Putamen (tissue), 1 donor: Measurements from ENCODE around the gene THOC6.

ENCODE experiments used
- DNase-seq: peaks from one replicate; pipeline ENCODE4 v3.0.0-alpha.2; 2016; ENCODE audit warnings: low spot score

THOC6 gene

DNA sequence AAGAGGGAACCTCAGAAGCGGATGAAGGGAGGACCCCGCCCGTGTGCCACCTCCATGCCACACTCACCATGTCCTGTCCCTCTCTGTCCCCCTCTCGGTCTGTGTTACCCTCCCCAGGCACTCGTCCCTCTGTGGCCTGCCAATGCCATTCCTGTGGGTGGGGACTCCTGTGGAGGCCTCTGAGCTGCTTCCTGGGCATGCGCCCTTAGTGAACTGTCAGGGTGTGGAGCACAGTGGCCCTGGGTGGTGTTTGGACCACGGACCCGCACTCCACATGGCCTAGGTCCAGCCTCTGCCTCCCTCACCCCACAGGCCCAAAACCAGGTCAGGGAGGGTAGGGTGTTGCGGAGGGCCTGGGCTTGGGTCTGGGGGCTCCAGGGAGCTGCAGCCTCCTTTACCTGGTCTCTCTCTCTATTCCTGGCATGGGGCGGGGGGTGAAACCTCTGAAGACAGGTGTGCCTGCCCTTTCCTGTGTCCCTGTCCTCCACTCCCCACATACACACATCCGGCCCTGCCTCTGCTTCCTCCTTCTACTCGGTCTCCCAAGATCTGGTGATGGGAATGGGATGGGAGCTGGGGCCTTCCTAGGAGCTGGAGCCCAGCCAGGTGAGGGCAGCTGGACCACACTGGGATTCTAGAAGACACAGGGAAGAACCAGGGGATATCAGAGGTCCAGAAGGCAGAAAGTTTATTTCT is 32.1 kb upstream of the THOC6 start:
- no peak for DNase-seq

DNA sequence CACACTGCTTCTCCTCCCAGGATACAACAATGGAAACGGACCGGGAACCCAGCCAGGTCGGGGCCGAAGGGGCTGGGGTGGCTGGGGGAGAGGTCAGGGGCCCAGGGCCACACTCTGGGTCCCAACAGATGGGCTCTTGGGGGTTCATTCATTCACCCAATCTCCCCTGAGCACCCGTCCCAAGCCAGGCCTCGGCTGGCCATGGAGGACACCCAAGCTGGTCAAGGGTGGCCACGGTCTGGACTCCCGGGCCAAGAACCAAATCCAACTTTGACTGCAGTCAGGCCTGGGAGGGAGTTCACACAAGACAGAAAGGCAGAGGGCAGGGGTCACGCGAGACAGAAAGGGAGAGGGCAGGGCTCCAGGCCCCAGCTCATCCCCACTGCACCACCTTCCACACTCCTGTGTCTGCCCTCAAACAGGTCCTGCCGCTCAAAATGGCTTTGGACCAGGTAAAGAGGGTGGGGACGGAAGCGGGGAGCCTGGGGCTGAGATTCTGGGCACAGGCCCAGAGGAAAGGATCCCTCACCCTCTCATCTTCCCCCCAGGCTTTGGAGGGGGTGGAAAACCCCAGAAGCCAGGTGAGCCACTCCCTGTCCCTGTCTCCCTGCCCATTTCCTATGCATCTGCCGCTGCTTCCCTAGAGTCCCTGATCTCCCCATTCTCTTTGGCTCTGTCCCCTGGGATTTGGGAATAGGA is 31.3 kb upstream of the THOC6 start:
- DNase-seq, result no peak

DNA sequence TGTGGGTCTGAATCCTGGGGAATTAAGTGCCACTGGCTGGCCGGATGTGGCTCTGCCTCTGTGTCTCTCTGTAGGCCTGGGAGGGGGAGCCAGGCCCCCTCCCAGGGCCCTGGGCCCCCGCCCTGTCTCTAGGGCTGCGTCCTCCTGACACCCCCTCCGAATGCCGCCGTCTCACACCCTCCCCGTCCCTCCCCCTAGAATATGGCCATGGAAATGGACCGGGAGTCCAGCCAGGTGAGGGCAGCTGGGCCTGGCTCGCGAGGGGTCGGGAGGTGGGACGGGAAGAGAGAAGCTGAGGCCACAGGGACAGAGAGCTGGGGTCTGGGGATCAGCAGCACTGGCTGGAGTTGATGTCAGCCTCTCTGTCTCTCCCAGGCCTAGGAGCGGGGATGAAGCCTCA is 27.5 kb upstream of the THOC6 start:
- no peak for DNase-seq

DNA sequence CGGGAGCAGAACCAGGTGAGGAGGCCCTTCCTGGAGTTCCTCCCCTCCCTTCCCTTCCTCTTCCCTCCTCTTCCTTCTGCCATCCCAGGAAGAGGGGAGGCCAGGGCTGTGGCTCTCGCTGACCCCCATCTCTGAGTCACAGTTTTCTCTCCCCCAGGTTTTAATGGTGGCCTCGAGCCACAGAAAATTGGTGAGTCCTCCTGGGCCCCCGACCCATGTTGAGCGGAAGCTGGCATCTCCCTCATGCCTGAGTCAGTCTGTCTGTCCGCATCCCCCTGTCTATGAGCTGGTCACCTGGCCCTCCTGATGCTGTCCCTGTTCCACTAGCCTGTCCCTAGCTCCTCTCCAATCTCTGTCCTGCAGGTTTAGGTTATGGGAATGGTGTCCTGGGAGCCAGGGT is 23.9 kb upstream of the THOC6 start:
- no peak for DNase-seq

DNA sequence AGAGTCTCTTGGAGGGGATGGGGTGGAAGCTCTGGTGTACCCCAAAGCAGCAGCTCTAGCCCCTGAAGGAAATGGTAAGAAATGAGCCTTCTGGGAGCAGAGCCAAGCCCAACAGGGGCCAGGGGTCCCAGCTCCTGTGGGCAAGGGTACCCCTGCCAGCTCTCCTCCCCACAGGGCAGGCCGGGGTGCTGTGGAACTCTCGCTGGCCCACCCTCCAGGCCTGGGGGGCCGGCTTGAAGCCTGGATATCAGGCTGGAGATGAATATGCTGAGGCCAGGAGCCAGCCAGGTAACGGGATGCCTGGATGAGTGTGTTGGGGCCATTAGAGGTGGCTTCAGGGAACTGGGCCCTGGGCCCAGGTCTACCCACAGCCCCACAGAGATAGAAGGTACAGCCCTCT is 23.3 kb upstream of the THOC6 start:
- no peak for DNase-seq

DNA sequence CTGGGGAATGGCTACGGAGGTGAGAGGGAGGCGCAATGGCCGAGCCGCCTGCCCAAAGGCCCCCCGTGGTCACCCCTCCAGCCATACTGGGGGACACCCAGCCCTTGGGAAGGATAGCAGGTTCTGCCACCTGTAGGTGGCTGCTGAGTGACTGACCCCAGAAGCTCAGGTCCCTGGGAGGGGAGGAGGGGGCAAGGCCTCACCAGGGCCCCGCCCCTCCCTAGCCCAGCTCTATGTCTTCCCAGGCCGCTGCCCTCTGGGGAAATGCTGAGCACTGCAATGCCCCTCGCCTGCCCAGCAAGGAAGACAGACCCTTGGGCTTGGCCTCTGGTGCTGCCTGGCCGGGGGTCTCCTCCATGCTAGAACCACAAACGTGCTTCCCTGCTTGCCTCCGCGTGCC is 22.5 kb upstream of the THOC6 start:
- DNase-seq, result no peak

DNA sequence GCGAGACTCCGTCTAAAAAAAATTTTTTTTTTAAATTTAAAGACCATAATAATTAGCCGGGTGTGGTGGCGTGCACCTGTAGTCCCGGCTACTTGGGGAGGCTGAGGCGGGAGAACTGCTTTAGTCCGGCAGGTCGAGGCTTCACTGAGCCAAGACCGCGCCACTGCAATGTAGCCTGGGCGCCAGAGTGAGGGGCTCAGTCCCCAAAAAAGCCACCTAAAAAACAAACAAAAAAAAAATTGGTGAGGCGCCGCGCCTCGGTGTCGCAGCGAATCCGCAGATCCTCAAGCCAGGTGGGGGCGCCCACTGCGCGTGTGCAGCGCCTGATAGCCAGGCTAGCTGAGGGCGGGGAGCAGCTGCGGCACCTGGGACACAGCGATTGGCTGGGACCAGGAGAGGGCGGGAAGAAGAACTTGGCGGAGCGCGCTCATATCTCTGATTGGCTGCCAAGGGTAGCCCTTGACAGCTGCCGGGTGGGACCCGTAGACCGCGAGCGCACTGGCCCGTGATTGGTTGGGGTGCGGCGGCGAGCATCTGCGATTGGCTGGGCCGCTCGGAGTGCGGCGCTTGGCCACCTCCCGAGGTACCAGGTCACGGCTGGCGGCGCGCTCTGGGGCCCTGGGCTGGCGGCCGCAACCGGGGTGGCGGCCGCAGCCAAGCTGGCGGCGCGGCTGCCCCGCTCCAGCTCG is 20.1 kb upstream of the THOC6 start:
- peak; percentile 98 for DNase-seq

DNA sequence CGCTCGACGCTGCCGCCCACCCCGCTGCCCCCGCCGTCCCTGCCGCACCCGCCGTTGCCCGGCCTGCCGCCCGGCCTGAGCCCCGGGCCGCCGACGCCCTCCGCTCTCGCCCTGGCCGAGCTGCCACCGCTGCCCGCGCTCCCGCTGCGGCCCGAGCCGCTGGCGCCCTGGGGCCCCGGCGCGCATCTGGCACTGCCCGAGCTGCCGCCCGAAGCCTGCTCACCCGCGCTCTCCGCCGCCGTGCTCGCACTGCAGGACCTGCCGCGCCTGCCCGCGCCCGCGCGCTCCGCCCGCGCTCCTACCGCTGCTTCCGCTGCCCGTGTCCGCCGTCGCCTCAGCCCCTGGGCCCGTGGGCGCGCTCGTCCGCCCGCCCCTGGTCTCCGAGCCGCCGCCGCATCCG is 19.5 kb upstream of the THOC6 start:
- no peak for DNase-seq

DNA sequence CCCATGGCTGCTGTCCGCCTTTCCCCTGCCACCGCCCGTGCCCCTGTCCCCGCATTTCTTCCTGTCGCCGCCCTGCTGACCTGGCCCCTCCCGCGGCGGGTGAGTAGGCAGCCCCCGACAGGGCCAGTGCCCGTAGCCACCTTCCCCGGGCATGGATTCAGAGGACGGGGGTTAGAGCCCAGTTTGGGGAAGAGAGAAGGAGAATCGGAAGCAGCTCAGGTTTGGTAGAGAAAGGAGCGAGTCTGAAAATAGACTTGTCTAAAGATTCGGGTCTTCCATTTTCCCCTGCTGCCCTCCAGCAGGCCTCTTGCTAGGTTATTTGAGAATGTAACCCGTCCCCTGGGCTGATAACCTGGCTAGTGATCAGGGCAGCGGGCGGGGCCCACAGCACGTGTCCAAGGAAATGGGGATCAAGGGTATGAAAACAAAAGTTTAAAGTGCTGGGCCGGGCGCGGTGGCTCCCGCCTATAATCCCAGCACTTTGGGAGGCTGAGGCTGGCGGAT is 19.0 kb upstream of the THOC6 start:
- no peak for DNase-seq

DNA sequence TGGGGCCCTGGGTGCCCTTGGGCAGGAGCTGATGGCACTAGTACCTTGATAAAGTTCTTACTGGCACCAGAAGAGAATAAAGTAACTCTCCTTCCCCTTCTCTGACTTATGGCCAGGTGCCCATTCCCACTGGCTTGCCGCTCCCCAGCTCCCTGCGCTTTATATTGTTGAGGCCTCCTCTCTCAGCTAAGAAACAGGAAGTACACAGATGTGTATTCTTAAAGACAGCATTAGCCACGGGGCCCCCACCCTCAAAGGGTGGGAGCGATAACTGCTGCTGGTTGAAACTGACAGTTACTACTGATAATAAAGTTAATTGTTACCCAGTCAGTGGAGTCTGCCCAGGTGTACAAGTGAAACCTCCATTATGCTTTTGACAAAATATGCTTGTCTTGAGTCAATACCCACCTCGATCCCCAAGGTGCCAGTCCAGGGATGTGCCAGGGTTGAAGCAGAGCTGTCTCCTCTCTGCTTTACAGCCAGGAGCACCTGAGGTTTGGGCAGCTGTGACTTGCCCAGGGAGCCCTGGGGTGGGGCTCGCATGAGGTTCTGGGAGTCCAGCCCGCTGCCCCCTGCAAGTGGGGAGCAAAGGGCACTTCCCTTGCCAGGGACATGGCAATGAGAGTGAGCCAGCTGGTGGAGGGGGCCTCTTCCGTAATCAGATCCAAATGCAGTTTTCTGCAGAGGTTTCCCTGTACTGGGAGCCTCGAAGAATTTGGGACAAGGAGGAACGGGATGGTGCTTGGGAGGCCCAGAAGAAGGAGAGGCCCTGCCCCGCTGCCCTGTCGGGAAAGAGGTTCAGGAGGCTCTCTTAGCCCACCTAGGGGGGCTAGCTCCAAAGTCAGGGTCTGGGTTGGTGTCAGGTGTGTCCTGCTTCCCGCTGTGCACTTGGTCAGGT is 16.5 kb upstream of the THOC6 start:
- DNase-seq, result no peak

DNA sequence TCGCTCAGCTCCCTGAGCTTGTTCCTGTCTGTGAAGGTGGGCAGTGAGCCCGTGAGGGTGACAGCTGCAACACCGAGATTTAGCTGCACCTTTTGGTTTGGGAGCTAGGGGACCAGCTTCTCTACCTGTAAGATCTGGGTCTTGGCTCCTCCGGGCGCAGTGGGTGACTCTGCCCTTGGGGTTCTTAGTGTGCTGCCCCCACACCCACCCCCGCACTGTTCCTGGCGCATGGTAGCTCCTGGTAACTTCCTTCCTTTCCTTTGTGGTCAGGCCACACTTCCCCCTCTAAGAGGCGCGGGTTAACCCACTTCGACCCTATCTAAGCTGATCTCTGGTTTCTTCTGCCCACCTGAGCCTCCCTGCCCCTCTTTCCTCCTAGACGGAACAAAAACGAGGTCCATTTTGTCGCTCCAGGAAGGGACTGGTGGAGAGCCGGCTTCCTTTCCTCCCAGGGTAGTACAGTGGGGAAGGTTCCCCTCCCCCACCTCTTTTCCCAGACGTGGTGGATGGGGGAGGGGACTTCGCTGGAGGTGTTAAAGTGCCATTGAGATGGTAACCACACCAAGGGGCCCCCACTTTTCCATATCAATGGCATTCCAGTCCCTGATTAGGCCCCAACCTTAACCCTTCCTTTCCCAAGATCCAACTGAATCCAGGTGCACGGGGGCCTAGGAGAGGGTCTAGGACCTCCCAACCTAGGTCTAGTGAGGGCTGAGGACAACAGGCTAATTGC is 15.7 kb upstream of the THOC6 start:
- no peak for DNase-seq

DNA sequence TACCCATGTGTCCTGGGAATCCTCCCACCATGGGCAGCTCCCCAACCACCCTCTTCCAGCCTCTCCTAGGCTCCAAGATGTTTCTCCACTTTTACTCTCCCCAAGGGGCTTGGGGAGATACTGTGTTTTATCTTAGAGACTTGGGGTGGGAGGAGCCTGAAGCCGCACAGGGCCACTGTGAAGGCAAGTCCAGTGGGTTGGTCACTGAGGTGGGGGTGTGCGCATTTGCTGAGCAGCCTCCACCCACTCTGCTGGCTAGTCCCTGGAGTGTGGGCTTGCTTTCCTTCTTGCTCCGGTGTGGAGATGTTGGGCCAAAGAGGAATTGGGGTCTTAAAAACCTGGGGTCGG is 15.2 kb upstream of the THOC6 start:
- DNase-seq, result no peak

DNA sequence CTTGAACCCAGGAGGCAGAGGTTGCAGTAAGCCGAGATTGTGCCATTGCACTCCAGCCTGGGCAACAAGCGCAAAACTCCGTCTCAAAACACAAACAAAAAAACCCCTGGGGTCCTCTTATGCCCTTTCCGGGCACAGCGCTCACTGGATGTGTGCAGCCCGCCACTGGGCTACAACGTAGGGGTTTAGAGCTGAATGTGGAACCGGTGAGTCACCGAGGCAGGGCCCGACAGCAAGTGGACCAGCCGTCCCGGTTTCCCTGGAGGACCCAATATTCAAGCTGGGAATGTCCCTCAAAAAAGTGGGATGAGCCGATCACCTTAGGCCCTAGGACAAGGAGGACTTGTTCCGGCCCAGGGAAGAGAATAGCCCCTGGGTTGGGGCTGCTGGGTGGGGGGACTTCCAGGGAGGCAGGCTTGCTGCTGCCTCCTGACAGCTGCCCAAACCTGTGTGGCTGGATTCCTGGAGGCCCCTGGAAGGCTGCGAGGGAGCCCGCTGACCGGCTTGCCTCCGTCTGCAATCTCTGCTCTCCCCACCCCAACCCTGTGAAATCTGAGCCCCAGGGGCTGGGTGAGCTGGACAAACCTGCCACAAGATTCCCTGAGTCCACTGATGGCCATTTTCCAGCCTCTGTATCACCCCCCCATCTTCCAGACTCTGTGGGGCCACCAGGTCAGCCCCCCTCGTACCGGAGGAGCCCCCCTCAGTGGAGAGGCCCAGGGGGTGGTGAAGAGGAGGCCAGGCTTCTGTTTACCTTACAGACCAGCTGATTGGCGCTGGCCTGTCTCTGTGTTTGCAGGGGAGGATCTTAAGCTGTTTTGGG is 14.1 kb upstream of the THOC6 start:
- no peak for DNase-seq

DNA sequence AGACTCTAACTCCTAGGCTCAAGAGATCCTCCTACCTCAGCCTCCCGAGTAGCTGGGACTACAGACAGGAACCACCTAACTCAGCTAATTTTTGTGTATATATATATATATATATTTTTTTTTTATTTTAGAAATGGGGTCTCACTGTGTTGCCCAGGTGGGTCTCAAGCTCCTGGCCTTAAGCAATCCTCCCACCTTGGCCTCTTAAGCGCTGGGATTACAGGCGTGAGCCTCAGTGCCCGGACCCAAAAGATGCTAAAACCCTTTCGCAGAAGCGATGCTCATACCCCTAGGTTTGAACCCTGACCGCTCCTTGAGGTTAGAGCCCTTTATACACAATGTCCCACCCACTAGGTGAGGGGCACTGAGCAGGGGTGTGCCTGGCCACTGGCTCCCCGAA is 13.3 kb upstream of the THOC6 start:
- no peak for DNase-seq

DNA sequence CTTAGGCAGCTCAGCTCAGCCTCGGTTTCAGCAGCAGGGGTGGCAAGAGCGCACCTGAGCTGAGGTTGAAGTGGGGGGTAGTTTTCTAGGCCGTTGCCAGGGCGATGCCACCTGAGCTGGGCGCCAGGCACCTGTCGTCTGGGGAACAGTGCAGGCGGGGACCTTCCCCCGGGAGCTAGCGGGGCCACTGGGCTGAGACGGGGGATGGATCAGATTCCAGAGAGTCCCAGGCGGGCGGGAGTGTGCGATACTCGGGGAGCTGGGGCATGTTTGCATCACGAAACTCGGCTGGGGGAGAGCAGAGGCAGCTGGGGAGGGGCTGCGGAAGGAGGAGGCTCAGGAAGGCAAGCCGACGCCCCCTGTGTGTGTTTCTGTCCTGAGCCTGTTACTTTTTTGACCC is 11.6 kb upstream of the THOC6 start:
- no peak for DNase-seq

DNA sequence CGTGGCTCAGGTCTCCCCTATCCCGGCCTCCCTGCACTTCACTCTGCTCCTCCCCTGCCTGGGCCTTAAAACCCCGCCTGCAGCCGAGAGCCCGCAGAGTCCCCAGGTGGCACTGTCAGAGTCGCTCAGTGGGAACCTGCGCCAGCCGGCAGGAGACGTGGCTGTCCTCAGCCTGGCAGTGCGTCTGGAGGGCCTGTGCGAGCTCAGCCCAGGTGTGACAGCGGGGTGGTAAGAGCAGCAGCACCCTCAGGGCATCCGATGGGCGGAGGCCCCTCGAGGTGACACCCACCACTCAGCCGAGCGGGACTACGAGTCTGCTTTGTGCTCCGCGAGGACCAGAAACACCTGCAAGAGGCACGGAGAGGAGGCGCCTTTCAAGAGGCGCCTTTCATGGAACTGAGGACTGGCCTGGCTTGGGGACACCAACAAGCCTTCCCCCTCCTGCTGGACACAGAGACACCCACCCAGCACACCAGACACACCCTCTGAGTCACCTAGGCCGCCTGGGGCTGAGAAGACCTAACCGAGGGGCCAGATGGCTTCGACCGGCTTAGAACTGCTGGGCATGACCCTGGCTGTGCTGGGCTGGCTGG is 10.9 kb upstream of the THOC6 start, which contains the start of gene CLDN9:
CLDN9 (plus strand) TSS at position 96 of the 593 bp plus-strand sequence; CDS start at position 536, 440 bp downstream.
- DNase-seq, result no peak

DNA sequence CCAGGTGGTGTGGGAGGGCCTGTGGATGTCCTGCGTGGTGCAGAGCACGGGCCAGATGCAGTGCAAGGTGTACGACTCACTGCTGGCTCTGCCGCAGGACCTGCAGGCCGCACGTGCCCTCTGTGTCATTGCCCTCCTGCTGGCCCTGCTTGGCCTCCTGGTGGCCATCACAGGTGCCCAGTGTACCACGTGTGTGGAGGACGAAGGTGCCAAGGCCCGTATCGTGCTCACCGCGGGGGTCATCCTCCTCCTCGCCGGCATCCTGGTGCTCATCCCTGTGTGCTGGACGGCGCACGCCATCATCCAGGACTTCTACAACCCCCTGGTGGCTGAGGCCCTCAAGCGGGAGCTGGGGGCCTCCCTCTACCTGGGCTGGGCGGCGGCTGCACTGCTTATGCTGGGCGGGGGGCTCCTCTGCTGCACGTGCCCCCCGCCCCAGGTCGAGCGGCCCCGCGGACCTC is 10.3 kb upstream of the THOC6 start:
- DNase-seq, result no peak

DNA sequence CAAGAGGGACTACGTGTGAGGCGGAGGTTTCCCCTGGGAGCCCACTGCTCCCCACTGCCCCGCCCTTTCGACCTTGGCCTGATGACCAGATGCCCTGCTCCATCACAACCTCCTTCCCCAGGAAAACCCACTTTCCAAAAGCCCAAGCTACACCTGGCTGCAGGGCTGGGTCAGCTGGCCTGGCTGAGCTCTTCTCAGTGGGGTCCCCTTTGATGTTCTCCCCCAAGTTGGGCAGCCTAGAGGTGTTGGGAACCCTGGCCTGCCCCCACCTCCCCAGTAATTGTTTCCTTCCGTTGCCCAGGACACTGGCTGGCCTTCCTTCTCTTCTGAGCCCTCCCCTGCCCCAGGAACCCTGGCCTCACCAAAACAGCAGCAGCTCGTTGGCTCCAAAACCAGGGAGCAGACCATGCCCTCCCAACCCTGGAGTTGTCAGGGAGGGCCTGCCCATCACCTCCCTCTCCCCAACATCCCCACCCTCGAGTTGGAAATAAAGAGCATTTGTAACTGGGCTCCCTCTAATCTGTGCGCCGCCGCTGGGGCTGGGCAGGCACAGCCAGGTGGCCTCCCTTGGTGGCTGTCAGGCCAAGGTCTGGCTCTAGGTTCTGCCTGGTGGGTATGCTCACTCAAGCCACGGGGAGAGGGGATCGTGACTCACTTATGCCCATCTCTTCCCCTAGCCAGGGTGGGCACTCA is 9.7 kb upstream of the THOC6 start:
- no peak for DNase-seq

DNA sequence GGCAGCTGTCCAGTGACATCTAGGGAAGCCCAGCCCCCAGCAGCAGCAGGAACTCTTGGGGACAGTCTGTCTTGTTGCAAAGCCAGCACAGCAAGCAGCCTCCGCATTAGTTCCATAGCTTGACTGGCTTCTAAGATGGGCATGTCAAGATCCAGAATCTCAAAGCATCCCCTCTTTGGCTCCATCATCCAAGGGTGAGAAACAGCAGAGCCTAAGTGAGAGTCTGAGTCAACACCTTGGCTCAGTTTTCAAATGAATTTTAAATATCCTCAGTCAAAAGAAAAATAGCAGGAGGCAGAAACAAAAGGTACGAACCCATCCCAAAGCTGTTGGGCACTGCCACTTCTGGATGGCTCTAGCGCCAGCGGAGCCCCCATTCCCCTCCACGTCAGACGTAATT is 8.9 kb upstream of the THOC6 start:
- DNase-seq, result no peak
